Measurements from ENCODE around the gene ZDHHC11B.
"Not testable (repeated sequence)": the region's sequence is repeated elsewhere in the genome, so short reads cannot be mapped to it uniquely, and the experiment has no call there.

DNA sequence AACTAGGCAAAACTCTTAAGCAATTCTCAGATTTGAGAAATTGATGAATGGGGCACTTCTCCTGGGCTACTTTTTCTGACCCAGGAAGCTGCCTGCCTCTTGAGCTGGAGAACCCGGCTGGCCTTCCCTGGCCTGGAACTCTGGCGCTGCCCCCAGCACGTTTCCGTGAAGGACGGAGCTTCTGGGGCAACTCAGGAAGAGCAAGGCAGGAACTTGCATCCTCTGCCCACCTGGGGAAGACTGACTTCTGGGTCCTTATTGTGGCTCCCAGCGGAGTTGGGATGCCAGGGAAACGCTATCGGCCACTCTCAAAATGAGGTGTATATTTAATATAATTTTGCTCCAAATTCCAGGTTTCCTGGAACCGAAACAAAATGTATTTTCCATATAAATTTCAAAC, 26.9 kb upstream of the ZDHHC11B start:
- TF ChIP-seq POLR2A, POLR2AphosphoS5 (IDR thresholded peaks at IDR 0.05): not testable (repeated sequence)
- TF ChIP-seq, protein P1, sequence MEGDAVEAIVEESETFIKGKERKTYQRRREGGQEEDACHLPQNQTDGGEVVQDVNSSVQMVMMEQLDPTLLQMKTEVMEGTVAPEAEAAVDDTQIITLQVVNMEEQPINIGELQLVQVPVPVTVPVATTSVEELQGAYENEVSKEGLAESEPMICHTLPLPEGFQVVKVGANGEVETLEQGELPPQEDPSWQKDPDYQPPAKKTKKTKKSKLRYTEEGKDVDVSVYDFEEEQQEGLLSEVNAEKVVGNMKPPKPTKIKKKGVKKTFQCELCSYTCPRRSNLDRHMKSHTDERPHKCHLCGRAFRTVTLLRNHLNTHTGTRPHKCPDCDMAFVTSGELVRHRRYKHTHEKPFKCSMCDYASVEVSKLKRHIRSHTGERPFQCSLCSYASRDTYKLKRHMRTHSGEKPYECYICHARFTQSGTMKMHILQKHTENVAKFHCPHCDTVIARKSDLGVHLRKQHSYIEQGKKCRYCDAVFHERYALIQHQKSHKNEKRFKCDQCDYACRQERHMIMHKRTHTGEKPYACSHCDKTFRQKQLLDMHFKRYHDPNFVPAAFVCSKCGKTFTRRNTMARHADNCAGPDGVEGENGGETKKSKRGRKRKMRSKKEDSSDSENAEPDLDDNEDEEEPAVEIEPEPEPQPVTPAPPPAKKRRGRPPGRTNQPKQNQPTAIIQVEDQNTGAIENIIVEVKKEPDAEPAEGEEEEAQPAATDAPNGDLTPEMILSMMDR (IDR thresholded peaks at IDR 0.05), result not testable (repeated sequence)
